ENCODE data around the gene ACOT7. TPM values are rescaled to one million over a fixed set of nuclear protein-coding genes. Genes with fewer than 3 reads are reported as not detected.

The ACOT7 gene
- total RNA-seq, 1 donor from 2014 or later, result 8.6 TPM

- Histone ChIP-seq H3K27ac (replicated peaks) (no peak overlapping the region), H3K36me3 (peaks cover 6% of the 10 kb centered on the region), H3K9me3 (replicated peaks) (no peaks in the 10 kb centered on the region), H3K4me1 (peaks cover 12% of the 10 kb centered on the region), H3K27me3 (ENCODE audit: low read depth) (peaks cover 84% of the 10 kb centered on the region), H3K4me3 (no peak overlapping the region)
- DNase-seq, result no peak
- intact Hi-C loops (cut with micrococcal nuclease), result loop anchor here (10.0 kb wide), 1 partner anchor 196 kb away; no protein-coding TSS in a partner anchor
- TF ChIP-seq, protein P1, sequence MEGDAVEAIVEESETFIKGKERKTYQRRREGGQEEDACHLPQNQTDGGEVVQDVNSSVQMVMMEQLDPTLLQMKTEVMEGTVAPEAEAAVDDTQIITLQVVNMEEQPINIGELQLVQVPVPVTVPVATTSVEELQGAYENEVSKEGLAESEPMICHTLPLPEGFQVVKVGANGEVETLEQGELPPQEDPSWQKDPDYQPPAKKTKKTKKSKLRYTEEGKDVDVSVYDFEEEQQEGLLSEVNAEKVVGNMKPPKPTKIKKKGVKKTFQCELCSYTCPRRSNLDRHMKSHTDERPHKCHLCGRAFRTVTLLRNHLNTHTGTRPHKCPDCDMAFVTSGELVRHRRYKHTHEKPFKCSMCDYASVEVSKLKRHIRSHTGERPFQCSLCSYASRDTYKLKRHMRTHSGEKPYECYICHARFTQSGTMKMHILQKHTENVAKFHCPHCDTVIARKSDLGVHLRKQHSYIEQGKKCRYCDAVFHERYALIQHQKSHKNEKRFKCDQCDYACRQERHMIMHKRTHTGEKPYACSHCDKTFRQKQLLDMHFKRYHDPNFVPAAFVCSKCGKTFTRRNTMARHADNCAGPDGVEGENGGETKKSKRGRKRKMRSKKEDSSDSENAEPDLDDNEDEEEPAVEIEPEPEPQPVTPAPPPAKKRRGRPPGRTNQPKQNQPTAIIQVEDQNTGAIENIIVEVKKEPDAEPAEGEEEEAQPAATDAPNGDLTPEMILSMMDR (IDR thresholded peaks at IDR 0.05; ENCODE audit: borderline replicate concordance), result no peak
Observed at GRCh38 chr1:6251233-6251632, 142.3 kb downstream of the ACOT7 start.

GRCh38 chr1:6249739-6250689, 143.6 kb downstream of the ACOT7 start:
- Histone ChIP-seq H3K4me3 (no peak overlapping the region), H3K4me1 (peaks cover 23% of the 10 kb centered on the region), H3K27me3 (ENCODE audit: low read depth) (peaks cover 97% of the 10 kb centered on the region), H3K9me3 (replicated peaks) (no peaks in the 10 kb centered on the region), H3K27ac (replicated peaks) (no peak overlapping the region), H3K36me3 (peaks cover 6% of the 10 kb centered on the region)
- DNase-seq, result no peak
- TF ChIP-seq, protein P1 (IDR thresholded peaks at IDR 0.05; ENCODE audit: borderline replicate concordance), result no peak
- intact Hi-C loops (cut with micrococcal nuclease), result loop anchor here (10.0 kb wide), 1 partner anchor 195 kb away; no protein-coding TSS in a partner anchor

- Histone ChIP-seq H3K4me1 (peaks cover 23% of the 10 kb centered on the region), H3K27me3 (ENCODE audit: low read depth) (peaks cover 96% of the 10 kb centered on the region), H3K36me3 (peaks cover 4% of the 10 kb centered on the region), H3K9me3 (replicated peaks) (no peaks in the 10 kb centered on the region), H3K4me3 (peak overlapping the region; percentile 47), H3K27ac (replicated peaks) (no peak overlapping the region)
- peak; percentile 45 for DNase-seq
- intact Hi-C loops (cut with micrococcal nuclease), result no loop called here
- TF ChIP-seq, protein P1 (IDR thresholded peaks at IDR 0.05; ENCODE audit: borderline replicate concordance), result no peak
Observed at GRCh38 chr1:6248932-6249738, 144.4 kb downstream of the ACOT7 start.

DNA sequence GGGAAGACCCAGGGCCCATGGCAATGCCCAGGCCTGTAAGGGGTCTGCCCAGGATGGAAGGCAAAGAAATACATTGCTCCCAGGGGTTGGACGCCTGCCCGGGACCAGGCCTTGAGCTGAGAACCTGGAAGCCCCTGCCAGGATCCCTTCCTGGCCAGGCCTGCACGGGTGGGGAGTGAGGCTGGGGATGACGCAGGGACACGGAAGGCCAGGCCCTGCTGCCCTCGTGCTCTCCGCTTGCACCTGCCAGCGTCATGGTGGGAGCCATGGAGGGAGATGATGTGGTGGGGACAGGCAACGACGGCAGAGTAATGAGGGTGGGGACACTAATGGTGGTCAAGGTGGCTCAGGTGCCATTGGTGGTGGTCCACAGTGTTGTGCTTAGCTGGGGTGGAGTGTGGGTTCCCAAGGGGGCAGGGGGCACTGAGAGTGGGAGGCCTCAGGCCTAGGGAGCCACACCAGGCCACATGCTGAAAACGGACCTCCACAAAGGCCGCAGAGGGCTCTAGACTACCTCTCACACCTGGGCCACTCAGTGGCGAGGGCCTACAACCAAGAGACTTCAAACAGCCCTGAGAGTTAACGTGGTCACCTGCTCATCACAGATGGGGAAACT, 145.3 kb downstream of the ACOT7 start:
- no peaks in the 10 kb centered on the region for H3K9me3 ChIP-seq (replicated peaks)
- DNase-seq, result no peak

More for the DNA sequence above, 145.3 kb downstream of the ACOT7 start:
- Histone ChIP-seq H3K4me3 (no peak overlapping the region), H3K27ac (replicated peaks) (no peak overlapping the region), H3K4me1 (peaks cover 23% of the 10 kb centered on the region), H3K27me3 (ENCODE audit: low read depth) (peaks cover 96% of the 10 kb centered on the region), H3K36me3 (no peaks in the 10 kb centered on the region)
- intact Hi-C loops (cut with micrococcal nuclease), result no loop called here
- TF ChIP-seq, protein P1 (IDR thresholded peaks at IDR 0.05; ENCODE audit: borderline replicate concordance), result no peak
